Keratinocyte (primary cell): ENCODE results near the gene MAN1C1. TPM values are rescaled to one million over a fixed set of nuclear protein-coding genes. Genes with fewer than 3 reads are reported as not detected.
A peak's percentile ranks its signal among the peaks of the same experiment; 100 is the strongest.

ENCODE experiments used
- DNase-seq: peaks from one replicate; pipeline ENCODE4 v3.0.0-alpha.2; 2011; ENCODE audit warnings: low read depth, missing footprints, low spot score
- FAIRE-seq: peaks from 2 replicates; lab custom pipeline; 2011; peaks lifted over from hg19 to GRCh38; lab: Jason Lieb, UNC
- H2AFZ ChIP-seq: 2 replicates; pipeline ENCODE4 v1.6.0; 2012; ENCODE audit warnings: low read length, control low read depth, inconsistent platforms; ENCODE audit not compliant: control insufficient read depth
- H3K27ac ChIP-seq: 2 replicates; pipeline ENCODE4 v1.5.1; 2011; ENCODE audit warnings: low read length; ENCODE audit not compliant: control insufficient read depth, insufficient read depth
- H3K27me3 ChIP-seq: 3 replicates; pipeline ENCODE4 v1.6.0; 2011; ENCODE audit warnings: low read length; ENCODE audit not compliant: control insufficient read depth, insufficient read depth; ENCODE audit errors: extremely low read depth
- H3K36me3 ChIP-seq, 2 experiments: 2 replicates in 1 of 2; 3 replicates in 1 of 2; pipeline ENCODE4 v1.5.1; 2011; ENCODE audit warnings: low read length in 2 of 2, mild to moderate bottlenecking in 1 of 2; ENCODE audit not compliant: control insufficient read depth in 2 of 2, insufficient read depth in 2 of 2; ENCODE audit errors: extremely low read depth in 1 of 2
- H3K4me1 ChIP-seq: 3 replicates; pipeline ENCODE4 v1.5.1; 2011; ENCODE audit warnings: low read length; ENCODE audit not compliant: control insufficient read depth, insufficient read depth; ENCODE audit errors: extremely low read depth
- H3K4me2 ChIP-seq: 3 replicates; pipeline ENCODE4 v1.6.0; 2011; ENCODE audit warnings: low read depth, low read length; ENCODE audit not compliant: control insufficient read depth, insufficient read depth; ENCODE audit errors: extremely low read depth
- H3K4me3 ChIP-seq, 3 experiments: fragments of 200-600 bp in 1 of 3; sonication (generic) in 1 of 3; 2 replicates in 2 of 3; 3 replicates in 1 of 3; pipeline ENCODE4 v1.5.1; 2011 to 2016; ENCODE audit warnings: low read length in 3 of 3, mild to moderate bottlenecking in 3 of 3, control low read depth in 2 of 3, inconsistent platforms in 1 of 3, low read depth in 1 of 3, mixed read lengths in 1 of 3, mixed run types in 1 of 3, moderate library complexity in 1 of 3; ENCODE audit not compliant: control insufficient read depth in 2 of 3, insufficient read depth in 2 of 3; ENCODE audit errors: extremely low read depth in 1 of 3
- H3K79me2 ChIP-seq: 2 replicates; pipeline ENCODE4 v1.6.0; 2012; ENCODE audit warnings: low read length; ENCODE audit not compliant: control insufficient read depth, insufficient read depth
- H3K9ac ChIP-seq: 3 replicates; pipeline ENCODE4 v1.6.0; 2011; ENCODE audit warnings: low read length; ENCODE audit not compliant: control insufficient read depth, insufficient read depth; ENCODE audit errors: extremely low read depth
- H3K9me1 ChIP-seq: 3 replicates; pipeline ENCODE4 v1.6.0; 2011; ENCODE audit warnings: low read length; ENCODE audit not compliant: control insufficient read depth, insufficient read depth; ENCODE audit errors: extremely low read depth
- H3K9me3 ChIP-seq: 2 replicates; pipeline ENCODE4 v1.5.1; 2012; ENCODE audit warnings: low read depth, low read length; ENCODE audit not compliant: control insufficient read depth
- H4K20me1 ChIP-seq: 3 replicates; pipeline ENCODE4 v1.6.0; 2011; ENCODE audit warnings: low read length; ENCODE audit not compliant: control insufficient read depth, insufficient read depth; ENCODE audit errors: extremely low read depth
- CTCF ChIP-seq, 3 experiments: IDR thresholded peaks in 1 of 3; conservative IDR thresholded peaks in 1 of 3; optimal IDR thresholded peaks in 1 of 3; 2 replicates in 2 of 3; 3 replicates in 1 of 3; pipeline versions ENCODE3 to v1.5.1; 2011; ENCODE audit warnings: low read length in 3 of 3, mild to moderate bottlenecking in 3 of 3, moderate library complexity in 2 of 3, control low read depth in 1 of 3, inconsistent platforms in 1 of 3; ENCODE audit not compliant: insufficient read depth in 2 of 3; ENCODE audit errors: extremely low read depth in 1 of 3
- EZH2 ChIP-seq: IDR thresholded peaks from one replicate; pipeline ENCODE4 v1.6.1; 2012; ENCODE audit warnings: inconsistent platforms, mild to moderate bottlenecking, low read length, moderate library complexity
- dilution Hi-C: fragments of 300-500 bp; cut with MboI; formaldehyde crosslinking; loops from one replicate; pipeline ENCODE4 v1.7.0; 2020; ENCODE audit warnings: low sequenced_read_pairs; ENCODE audit not compliant: extremely low pct_ligation_motif_present
- polyA plus RNA-seq, 5 experiments: library from polyadenylated mRNA; depleted of rRNA in 3 of 5; stranded (reverse) in 3 of 5; stranded (forward) in 1 of 5; unstranded in 1 of 5; fragments of >200 nt; gene quantifications; 1 replicate in 1 of 5; 2 replicates in 3 of 5; 3 replicates in 1 of 5; pipeline versions ENCODE4 v1.2.1 to v1.2.3, GENCODE V29; 2011 to 2012; ENCODE audit warnings: missing spikeins in 2 of 5, low read depth in 1 of 5, low replicate concordance in 1 of 5

Gene MAN1C1
- polyA plus RNA-seq, 1 donor (not counting 4 experiments of a cell fraction or from before 2014, with no cell fraction given): 0.07 TPM

GRCh38 chr1:25718732-25719131 is 102.1 kb downstream of the MAN1C1 start:
- no peaks in the 10 kb centered on the region for H4K20me1 ChIP-seq
- H3K27me3 ChIP-seq: no peaks in the 10 kb centered on the region
- no peak overlapping the region for H3K4me3 ChIP-seq
- no peak for FAIRE-seq
- H3K9me1 ChIP-seq: no peaks in the 10 kb centered on the region
- no peak overlapping the region for H3K27ac ChIP-seq
- dilution Hi-C loops: no loop called here
- no peaks in the 10 kb centered on the region for H3K36me3 ChIP-seq
- no peak for DNase-seq
- TF ChIP-seq CTCF (optimal IDR thresholded peaks at IDR 0.05 in 1 of 3, IDR thresholded peaks at IDR 0.05 in 1 of 3, conservative IDR thresholded peaks at IDR 0.05 in 1 of 3; ENCODE audit: extremely low read depth in 1 of 3, insufficient read depth in 2 of 3, low read length in 3 of 3): no peak
- no peak for TF ChIP-seq EZH2
- no peak overlapping the region for H2AFZ ChIP-seq
- H3K9me3 ChIP-seq: no peaks in the 10 kb centered on the region
- H3K79me2 ChIP-seq: no peaks in the 10 kb centered on the region
- H3K4me1 ChIP-seq: peaks cover 5% of the 10 kb centered on the region
- H3K9ac ChIP-seq: no peak overlapping the region
- no peak overlapping the region for H3K4me2 ChIP-seq

GRCh38 chr1:25720624-25721023 is 104.0 kb downstream of the MAN1C1 start:
- Histone ChIP-seq H3K79me2 (no peaks in the 10 kb centered on the region), H3K4me3 (no peak overlapping the region), H3K9me3 (no peaks in the 10 kb centered on the region), H4K20me1 (no peaks in the 10 kb centered on the region), H3K27me3 (no peaks in the 10 kb centered on the region), H3K4me2 (no peak overlapping the region), H3K9me1 (no peaks in the 10 kb centered on the region), H2AFZ (no peak overlapping the region), H3K4me1 (peaks cover 16% of the 10 kb centered on the region), H3K27ac (no peak overlapping the region), H3K9ac (no peak overlapping the region), H3K36me3 (no peaks in the 10 kb centered on the region)
- FAIRE-seq (peak; percentile 29), DNase-seq (no peak)
- no peak for TF ChIP-seq CTCF (optimal IDR thresholded peaks at IDR 0.05 in 1 of 3, IDR thresholded peaks at IDR 0.05 in 1 of 3, conservative IDR thresholded peaks at IDR 0.05 in 1 of 3; ENCODE audit: extremely low read depth in 1 of 3, insufficient read depth in 2 of 3, low read length in 3 of 3)
- TF ChIP-seq EZH2: no peak
- dilution Hi-C loops: no loop called here
